HG03457 (cell line): Measurements from ENCODE around the gene TPCN1.

Source experiments
- ATAC-seq: cut with Tn5 transposase; IDR thresholded peaks from one replicate; pipeline ENCODE4 v1.9.1; 2021; ENCODE audit warnings: moderate number of reproducible peaks; ENCODE audit not compliant: unreplicated experiment

Gene TPCN1

DNA sequence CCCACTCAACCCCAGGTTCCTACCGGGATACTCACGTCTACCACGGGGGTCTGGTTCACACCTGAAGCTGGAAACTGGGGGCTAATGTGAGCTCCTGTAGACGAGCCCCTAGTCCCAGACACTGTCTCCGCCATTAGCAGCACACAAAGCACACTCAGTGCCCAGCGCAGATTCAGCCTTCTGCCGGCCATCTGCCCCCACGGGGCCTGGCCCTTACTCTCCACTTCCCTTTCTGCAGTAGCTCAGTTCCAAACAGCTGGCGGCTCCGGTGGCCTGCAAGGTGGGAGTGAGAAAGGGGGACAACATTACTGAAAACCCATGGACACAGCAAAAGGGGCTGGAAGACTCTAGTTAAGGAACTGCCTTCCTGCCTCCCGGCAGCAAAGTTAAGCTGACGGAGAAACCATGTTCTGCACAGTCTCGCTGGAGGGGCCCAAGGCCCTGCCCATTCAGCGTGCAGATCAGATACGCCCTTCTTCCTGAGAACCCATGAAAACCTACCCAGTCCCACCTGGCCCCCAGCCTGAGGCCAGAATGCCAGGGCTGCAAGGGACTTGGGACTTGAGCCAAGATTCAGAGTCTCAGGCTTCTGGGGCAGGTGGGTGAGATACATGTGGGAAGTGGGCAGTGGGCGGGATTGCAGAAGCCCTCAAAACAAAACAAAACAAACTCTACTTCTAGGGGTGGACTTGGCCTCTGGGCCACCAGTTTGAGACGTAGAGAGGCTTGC is 111.6 kb downstream of the TPCN1 start:
- ATAC-seq = no peak

DNA sequence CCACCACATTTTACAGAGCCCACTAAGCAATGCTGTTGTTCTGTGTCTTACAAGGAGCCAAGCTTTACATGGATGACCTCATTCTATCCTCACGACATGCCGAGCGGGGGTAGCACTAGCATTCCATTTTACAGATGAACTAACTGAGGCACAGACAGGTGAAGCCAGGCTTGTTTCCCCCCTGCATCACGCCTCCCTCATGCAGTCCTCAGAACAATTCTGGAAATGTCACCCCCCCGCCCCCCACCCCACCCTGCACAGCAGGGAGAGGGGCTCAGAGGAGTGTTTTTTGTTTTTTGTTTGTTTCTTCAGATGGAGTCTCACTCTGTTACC is 112.1 kb downstream of the TPCN1 start:
- no peak for ATAC-seq

GRCh38 chr12:113333877-113334785 is 112.9 kb downstream of the TPCN1 start:
- ATAC-seq = no peak

DNA sequence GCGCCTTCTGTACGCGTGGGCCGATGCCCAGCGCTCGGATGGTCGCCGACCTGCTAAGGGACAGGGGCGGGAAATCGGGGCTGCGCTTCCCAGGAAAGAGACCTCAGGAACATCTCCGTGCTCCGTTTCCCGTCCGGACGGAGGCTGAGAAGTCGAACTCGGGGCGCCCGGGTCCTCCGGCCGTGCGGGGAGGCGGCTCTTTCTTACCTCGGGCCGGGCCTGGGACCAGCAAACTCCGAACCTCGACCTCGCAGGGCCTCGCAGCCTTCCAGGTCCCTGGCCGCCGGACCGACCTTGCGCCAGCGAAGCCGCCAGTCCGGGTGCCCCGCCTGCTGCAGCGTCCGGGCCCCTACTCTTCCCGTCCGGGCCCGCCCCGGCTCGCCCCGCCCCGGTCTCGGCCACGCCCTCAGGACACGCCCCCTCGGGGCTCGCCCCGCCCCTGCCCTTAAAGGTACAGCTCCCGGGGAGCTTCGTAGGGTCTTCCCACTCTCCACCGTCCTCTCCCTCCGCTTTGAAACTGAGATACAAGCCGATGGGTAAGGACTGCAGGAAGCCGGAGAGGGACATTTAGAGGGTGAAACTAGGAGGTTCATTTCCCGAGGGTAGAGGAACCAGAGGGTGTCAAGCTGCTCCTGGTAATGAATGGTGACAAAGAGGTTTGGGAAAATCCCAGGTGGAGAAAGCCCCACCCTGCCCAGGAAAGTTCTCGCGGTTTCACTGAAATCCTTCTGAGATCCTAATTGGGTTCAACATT is 113.7 kb downstream of the TPCN1 start, which contains the start of gene SLC8B1:
Gene SLC8B1, minus strand, starts transcription at position 324 of the 754 bp plus-strand sequence. CDS start 2,231 bp downstream, outside the sequence.
- peak; percentile 87 for ATAC-seq

- ATAC-seq = no peak
Observed at GRCh38 chr12:113339540-113339939, 118.3 kb downstream of the TPCN1 start.

GRCh38 chr12:113340061-113340460 is 118.8 kb downstream of the TPCN1 start:
- no peak for ATAC-seq

GRCh38 chr12:113341535-113341934 is 120.3 kb downstream of the TPCN1 start:
- no peak for ATAC-seq

GRCh38 chr12:113345318-113345717 is 124.1 kb downstream of the TPCN1 start:
- ATAC-seq = no peak

- no peak for ATAC-seq
Observed at GRCh38 chr12:113346353-113346752, 125.1 kb downstream of the TPCN1 start.

DNA sequence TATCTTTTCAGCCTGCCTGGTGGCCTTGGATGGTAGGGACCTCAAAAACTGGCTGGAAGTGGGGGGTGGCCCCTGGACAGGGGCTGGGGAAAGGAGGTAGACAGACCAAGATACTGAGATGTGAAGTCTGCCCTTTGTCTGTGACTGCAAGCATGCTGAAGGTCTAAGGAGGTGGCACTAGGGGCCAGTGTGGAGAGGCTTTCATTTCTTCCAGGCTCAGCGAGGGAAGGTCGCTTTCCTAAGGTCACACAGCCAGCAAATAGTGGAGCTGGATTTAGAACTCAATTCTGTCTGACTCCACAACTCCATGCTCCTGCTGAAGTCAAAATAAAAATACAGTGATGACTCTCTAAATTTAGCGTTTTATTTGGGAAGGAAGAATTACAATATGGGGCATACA is 125.8 kb downstream of the TPCN1 start:
- ATAC-seq = no peak

DNA sequence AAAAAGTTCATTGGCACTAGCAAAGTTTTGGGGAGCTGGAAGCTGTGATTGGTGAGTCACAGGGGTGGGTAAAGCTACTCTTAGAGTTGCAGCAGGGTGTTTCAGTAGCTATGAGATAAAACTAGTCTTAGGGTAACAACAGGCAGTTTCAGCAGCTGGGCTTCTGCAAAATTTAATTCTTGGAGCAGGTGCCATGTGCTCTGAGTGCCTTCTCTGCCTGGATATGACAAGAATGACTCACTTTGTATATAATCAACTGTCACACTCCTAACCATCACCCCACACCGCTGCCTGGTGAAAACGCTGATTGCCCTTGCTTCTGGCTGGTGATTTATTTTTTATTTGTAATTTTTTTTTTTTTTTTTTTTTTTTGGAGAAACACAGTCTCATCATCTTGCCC is 126.6 kb downstream of the TPCN1 start:
- ATAC-seq = no peak
